CD4-positive, alpha-beta T cell (primary cell): Measurements from ENCODE around the gene KIF1C. TPM values are rescaled to one million over a fixed set of nuclear protein-coding genes. Genes with fewer than 3 reads are reported as not detected.

ENCODE experiments used
- ATAC-seq: fragments of 200-7000 bp; cut with Tn5 transposase; one replicate; pipeline ENCODE4 v1.10.0; 2022; ENCODE audit warnings: mild to moderate bottlenecking; ENCODE audit not compliant: poor library complexity
- CTCF ChIA-PET: fragments of 350-600 bp; sonication (Branson Sonifier 250); formaldehyde crosslinking; loops from one replicate; lab custom pipeline; 2021; ENCODE audit warnings: antibody characterized with exemption, inconsistent platforms; lab: Charles Lee
- POLR2A ChIA-PET: fragments of 350-600 bp; sonication (Branson Sonifier 250); formaldehyde crosslinking; loops from one replicate; lab custom pipeline; 2021; ENCODE audit warnings: antibody characterized with exemption, inconsistent platforms; lab: Charles Lee
- DNase-seq, 14 experiments: peaks; one replicate each; pipeline ENCODE4 v3.0.0-alpha.2; 2013 to 2020; ENCODE audit warnings: mixed read lengths in 2 of 14
- H3K27ac ChIP-seq, 2 donors: one replicate each; pipeline versions ENCODE4 v1.5.1 to v1.7.0; 2013; ENCODE audit warnings: low read length in 2 of 2, low read depth in 1 of 2, mild to moderate bottlenecking in 1 of 2
- H3K27me3 ChIP-seq, 2 experiments: 1 replicate in 1 of 2; 2 replicates in 1 of 2; pipeline versions ENCODE4 v1.6.1 to v1.7.0; 2013; ENCODE audit warnings: low read length in 2 of 2, control low read depth in 1 of 2, mild to moderate bottlenecking in 1 of 2, moderate library complexity in 1 of 2; ENCODE audit not compliant: insufficient read depth in 2 of 2, control insufficient read depth in 1 of 2
- H3K36me3 ChIP-seq: one replicate; pipeline ENCODE4 v1.6.1; 2013; ENCODE audit warnings: low read length, control low read depth; ENCODE audit not compliant: insufficient read depth
- H3K4me1 ChIP-seq: one replicate; pipeline ENCODE4 v1.6.1; 2013; ENCODE audit warnings: low read length, control low read depth; ENCODE audit not compliant: insufficient read depth
- H3K4me3 ChIP-seq: one replicate; pipeline ENCODE4 v1.5.1; 2013; ENCODE audit warnings: mild to moderate bottlenecking, low read length, moderate library complexity
- H3K9me3 ChIP-seq, 2 experiments: 1 replicate in 1 of 2; 2 replicates in 1 of 2; pipeline versions ENCODE4 v1.6.1 to v1.7.0; 2013; ENCODE audit warnings: low read length in 2 of 2, mild to moderate bottlenecking in 2 of 2, control low read depth in 1 of 2, moderate library complexity in 1 of 2; ENCODE audit not compliant: control insufficient read depth in 1 of 2, insufficient read depth in 1 of 2
- H3K27ac Mint-ChIP-seq: one replicate; pipeline ENCODE4 v1.8.0; 2020; ENCODE audit warnings: mixed read lengths
- H3K27me3 Mint-ChIP-seq: one replicate; pipeline ENCODE4 v1.8.0; 2021; ENCODE audit warnings: mixed read lengths
- H3K36me3 Mint-ChIP-seq: one replicate; pipeline ENCODE4 v1.8.0; 2021; ENCODE audit warnings: low read depth, mixed read lengths
- H3K4me1 Mint-ChIP-seq: one replicate; pipeline ENCODE4 v1.8.0; 2021; ENCODE audit warnings: low read depth, mixed read lengths
- H3K4me3 Mint-ChIP-seq: one replicate; pipeline ENCODE4 v1.8.0; 2020; ENCODE audit warnings: mild to moderate bottlenecking, mixed read lengths
- H3K9me3 Mint-ChIP-seq: one replicate; pipeline ENCODE4 v1.8.0; 2020; ENCODE audit warnings: mixed read lengths
- CTCF ChIP-seq: fragments of 200-600 bp; IDR thresholded peaks from one replicate; pipeline ENCODE4 v1.8.0; 2022; ENCODE audit warnings: antibody characterized with exemption, mild to moderate bottlenecking
- intact Hi-C, 2 experiments: fragments of 100-400 bp; cut with DNase I in 1 of 2; cut with micrococcal nuclease in 1 of 2; formaldehyde crosslinking; loops; one replicate each; pipeline versions ENCODE4 v1.15.1 to v1.9.0; 2023 to 2025; cut with DNase I, micrococcal nuclease
- total RNA-seq, 174 experiments: library from RNA in 2 of 174; stranded (reverse) in 2 of 174; gene quantifications; one replicate each; pipeline ENCODE4 v1.2.3 and lab custom pipeline; 2021 to 2026

The KIF1C gene
- total RNA-seq, 2 experiments from 2014 or later = 10.2 to 12.2 TPM

DNA sequence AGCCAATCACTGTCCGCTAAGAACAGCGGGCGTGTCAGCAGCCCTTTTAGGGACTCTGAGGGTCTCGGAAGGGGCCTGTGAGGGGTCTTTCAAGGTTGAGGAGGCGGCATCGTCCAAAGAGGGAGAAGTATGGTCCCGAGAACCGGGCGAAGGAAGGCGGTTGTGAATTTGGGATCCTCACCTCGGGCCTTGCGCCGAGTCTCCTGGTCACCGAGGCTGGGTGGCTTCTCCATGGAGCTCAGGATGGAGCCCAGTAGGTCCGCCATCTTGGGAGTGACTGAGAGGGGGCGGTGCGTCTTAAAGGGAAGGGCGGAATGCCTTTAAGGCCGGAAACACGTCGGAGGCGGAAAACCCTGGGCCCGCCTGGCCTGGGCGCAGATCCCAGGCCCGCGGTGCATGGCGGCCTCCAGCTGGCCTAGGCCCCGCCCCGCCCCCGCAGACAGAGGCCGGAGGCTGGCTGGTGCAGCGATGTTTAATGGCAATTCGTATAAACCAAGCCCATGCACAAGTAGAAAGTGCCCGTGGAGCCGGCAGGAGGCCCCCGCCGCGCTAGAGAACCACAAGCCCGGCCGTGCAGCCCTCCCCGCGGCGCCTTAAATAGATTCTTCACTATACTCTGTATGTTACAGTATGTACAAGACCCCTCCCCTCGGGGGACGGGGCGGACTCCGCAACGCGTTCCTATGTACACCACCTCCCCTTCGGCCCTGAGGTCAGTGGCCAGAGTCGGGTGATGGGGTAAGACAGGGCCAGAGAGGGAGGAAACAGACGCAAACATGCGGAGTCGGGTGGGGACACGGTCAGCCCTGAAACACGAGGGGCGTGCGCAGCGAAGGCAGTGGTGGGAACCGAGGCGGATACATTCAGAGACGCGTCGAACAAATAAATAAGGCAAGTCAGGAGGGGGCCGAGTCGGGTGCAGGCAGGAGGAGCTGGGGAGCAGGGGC is 29.9 kb upstream of the KIF1C start, which contains the start of gene SPAG7:
SPAG7 (minus strand) TSS at position 279 of the 947 bp plus-strand sequence; CDS start at position 266, 13 bp downstream.
- TF ChIP-seq CTCF = peak; percentile 15
- H3K27ac Mint-ChIP-seq = peak within 1 kb of the TSS; percentile 69
- intact Hi-C loops = loop anchor here (1.0 to 10.0 kb wide), 9 partner anchors 19 to 603 kb away; partner anchors contain the start of genes RNF167 (in 2 of the 2), SLC25A11 (in 2 of the 2), CAMTA2 (in 1 of the 2) and CHRNE (in 1 of the 2)
- Histone ChIP-seq H3K36me3 (peaks cover 24% of the 10 kb centered on the region), H3K27ac (peak within 1 kb of the TSS; percentile 87), H3K4me1 (peaks cover 38% of the 10 kb centered on the region), H3K27me3 (no peaks in the 10 kb centered on the region), H3K9me3 (no peaks in the 10 kb centered on the region), H3K4me3 (peak within 1 kb of the TSS; percentile 84)
- ATAC-seq = peak; percentile 71
- H3K4me3 Mint-ChIP-seq = no peak within 1 kb of the TSS
- peak; percentile 88 to 98 (median 93) for DNase-seq
- peaks cover 33% of the 10 kb centered on the region for H3K36me3 Mint-ChIP-seq
- H3K27me3 Mint-ChIP-seq = no peaks in the 10 kb centered on the region
- peaks cover 13% of the 10 kb centered on the region for H3K4me1 Mint-ChIP-seq
- no peaks in the 10 kb centered on the region for H3K9me3 Mint-ChIP-seq
- ChIA-PET POLR2A (interaction anchor here (0.6 to 9.8 kb wide), 30 partner anchors 8 to 1123 kb away, joined by 3 to 350 read pairs (median 5); partner anchors contain the start of genes ARRB2, C17orf107, CAMTA2 and CHRNE), CTCF (interaction anchor here (0.8 to 3.3 kb wide), 11 partner anchors 14 to 224 kb away, joined by 3 to 21 read pairs (median 4); partner anchors contain the start of genes C17orf107, CAMTA2, CHRNE and PFN1)

GRCh38 chr17:4968486-4969046 is 29.2 kb upstream of the KIF1C start:
- intact Hi-C loops = loop anchor here (1.0 to 10.0 kb wide), 5 partner anchors 29 to 604 kb away; partner anchors contain the start of genes CHRNE (in 1 of the 2), INCA1 (in 1 of the 2), KIF1C (in 1 of the 2) and PSMB6 (in 1 of the 2)
- peaks cover 38% of the 10 kb centered on the region for H3K4me1 ChIP-seq
- Mint-ChIP-seq H3K4me1 (peaks cover 13% of the 10 kb centered on the region), H3K27me3 (no peaks in the 10 kb centered on the region), H3K36me3 (peaks cover 39% of the 10 kb centered on the region), H3K27ac (no peak overlapping the region), H3K4me3 (peak overlapping the region; percentile 78), H3K9me3 (no peaks in the 10 kb centered on the region)
- no peak for DNase-seq
- TF ChIP-seq CTCF = no peak
- ChIA-PET CTCF (interaction anchor here (0.9 to 3.3 kb wide), 7 partner anchors 15 to 95 kb away, joined by 3 to 21 read pairs (median 7); partner anchors contain the start of genes CAMTA2, CHRNE, PFN1 and RNF167), POLR2A (interaction anchor here (2.5 to 9.8 kb wide), 10 partner anchors 11 to 80 kb away, joined by 8 to 350 read pairs (median 33); partner anchors contain the start of genes C17orf107, CAMTA2, CHRNE and ENO3)
- no peaks in the 10 kb centered on the region for H3K9me3 ChIP-seq
- no peaks in the 10 kb centered on the region for H3K27me3 ChIP-seq
- ATAC-seq = no peak
- H3K27ac ChIP-seq = peak overlapping the region; percentile 87
- H3K36me3 ChIP-seq = peaks cover 31% of the 10 kb centered on the region
- H3K4me3 ChIP-seq = peak overlapping the region; percentile 84
